ENCODE measurements around the gene XRCC6. TPM values are rescaled to one million over a fixed set of nuclear protein-coding genes. Genes with fewer than 3 reads are reported as not detected.

The XRCC6 gene
- total RNA-seq, 1 donor: 251 TPM

DNA sequence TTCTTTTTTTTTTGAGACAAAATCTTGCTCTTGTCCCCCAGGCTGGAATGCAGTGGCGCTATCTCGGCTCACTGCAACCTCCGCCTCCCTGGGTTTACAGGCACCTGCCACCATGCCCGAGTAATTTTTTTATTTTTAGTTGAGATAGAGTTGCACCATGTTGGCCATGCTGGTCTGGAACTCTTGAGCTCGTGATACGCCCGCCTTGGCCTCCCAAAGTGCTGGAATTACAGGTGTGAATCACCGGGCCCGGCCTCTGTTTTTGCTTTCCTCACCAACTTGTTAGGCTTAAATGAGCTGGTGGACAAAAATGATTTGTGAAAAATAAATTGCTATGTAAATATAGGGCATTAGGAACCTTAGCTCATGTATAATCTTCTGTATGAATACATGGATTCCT lies 81.7 kb downstream of the XRCC6 start:
- no peak overlapping the region for H3K4me2 ChIP-seq (ENCODE audit: insufficient read depth, low read length)
- no peaks in the 10 kb centered on the region for H3K9me3 ChIP-seq (ENCODE audit: low read depth, low read length)

DNA sequence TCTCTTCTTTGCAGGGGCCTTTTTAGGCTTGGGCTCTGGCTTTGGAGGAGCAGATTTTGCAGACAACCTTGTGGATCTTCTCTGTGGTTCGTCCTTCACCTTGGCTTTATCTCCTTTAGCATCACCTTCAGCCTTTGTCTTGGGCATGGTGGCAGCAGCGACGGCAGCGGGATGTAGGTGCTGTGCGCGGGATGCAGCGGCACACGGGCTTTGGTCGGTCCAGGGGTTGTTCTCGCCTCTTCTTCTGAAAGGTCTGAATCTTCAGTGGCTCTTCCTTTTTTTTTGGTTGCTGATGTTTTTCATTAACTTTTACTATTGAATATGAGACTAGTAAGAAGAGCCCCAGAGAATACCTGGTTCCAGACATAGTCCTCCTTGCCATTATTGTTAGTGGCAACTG lies 88.2 kb downstream of the XRCC6 start:
- Histone ChIP-seq H3K27me3 (ENCODE audit: insufficient read depth, low read length) (no peaks in the 10 kb centered on the region), H4K20me1 (ENCODE audit: insufficient read depth, low read length) (no peaks in the 10 kb centered on the region), H3K79me2 (ENCODE audit: insufficient read depth, low read length) (no peaks in the 10 kb centered on the region), H3K4me2 (ENCODE audit: insufficient read depth, low read length) (no peak overlapping the region), H2AFZ (ENCODE audit: low read length) (no peak overlapping the region), H3K36me3 (ENCODE audit: insufficient read depth, low read length) (no peaks in the 10 kb centered on the region), H3K27ac (ENCODE audit: low read depth, low read length) (no peak overlapping the region), H3K4me3 (ENCODE audit: insufficient read depth, low read length) (no peak overlapping the region), H3K9me3 (ENCODE audit: low read depth, low read length) (no peaks in the 10 kb centered on the region), H3K4me1 (ENCODE audit: insufficient read depth, low read length) (no peaks in the 10 kb centered on the region)
- DNase-seq (ENCODE audit: insufficient read length, low spot score, missing footprints): no peak
- TF ChIP-seq, protein P1, sequence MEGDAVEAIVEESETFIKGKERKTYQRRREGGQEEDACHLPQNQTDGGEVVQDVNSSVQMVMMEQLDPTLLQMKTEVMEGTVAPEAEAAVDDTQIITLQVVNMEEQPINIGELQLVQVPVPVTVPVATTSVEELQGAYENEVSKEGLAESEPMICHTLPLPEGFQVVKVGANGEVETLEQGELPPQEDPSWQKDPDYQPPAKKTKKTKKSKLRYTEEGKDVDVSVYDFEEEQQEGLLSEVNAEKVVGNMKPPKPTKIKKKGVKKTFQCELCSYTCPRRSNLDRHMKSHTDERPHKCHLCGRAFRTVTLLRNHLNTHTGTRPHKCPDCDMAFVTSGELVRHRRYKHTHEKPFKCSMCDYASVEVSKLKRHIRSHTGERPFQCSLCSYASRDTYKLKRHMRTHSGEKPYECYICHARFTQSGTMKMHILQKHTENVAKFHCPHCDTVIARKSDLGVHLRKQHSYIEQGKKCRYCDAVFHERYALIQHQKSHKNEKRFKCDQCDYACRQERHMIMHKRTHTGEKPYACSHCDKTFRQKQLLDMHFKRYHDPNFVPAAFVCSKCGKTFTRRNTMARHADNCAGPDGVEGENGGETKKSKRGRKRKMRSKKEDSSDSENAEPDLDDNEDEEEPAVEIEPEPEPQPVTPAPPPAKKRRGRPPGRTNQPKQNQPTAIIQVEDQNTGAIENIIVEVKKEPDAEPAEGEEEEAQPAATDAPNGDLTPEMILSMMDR (IDR thresholded peaks at IDR 0.05; ENCODE audit: extremely low read depth, low read depth, low read length): no peak

More for the DNA sequence above, 81.7 kb downstream of the XRCC6 start:
- H2AFZ ChIP-seq (ENCODE audit: low read length): no peak overlapping the region
- no peaks in the 10 kb centered on the region for H4K20me1 ChIP-seq (ENCODE audit: insufficient read depth, low read length)
- no peaks in the 10 kb centered on the region for H3K36me3 ChIP-seq (ENCODE audit: insufficient read depth, low read length)
- H3K79me2 ChIP-seq (ENCODE audit: insufficient read depth, low read length): no peaks in the 10 kb centered on the region
- H3K27me3 ChIP-seq (ENCODE audit: insufficient read depth, low read length): no peaks in the 10 kb centered on the region
- no peak overlapping the region for H3K27ac ChIP-seq (ENCODE audit: low read depth, low read length)
- DNase-seq (ENCODE audit: insufficient read length, low spot score, missing footprints): no peak
- no peak overlapping the region for H3K4me3 ChIP-seq (ENCODE audit: insufficient read depth, low read length)
- peaks cover 6% of the 10 kb centered on the region for H3K4me1 ChIP-seq (ENCODE audit: insufficient read depth, low read length)
- TF ChIP-seq, protein P1 (IDR thresholded peaks at IDR 0.05; ENCODE audit: extremely low read depth, low read depth, low read length): no peak

DNA sequence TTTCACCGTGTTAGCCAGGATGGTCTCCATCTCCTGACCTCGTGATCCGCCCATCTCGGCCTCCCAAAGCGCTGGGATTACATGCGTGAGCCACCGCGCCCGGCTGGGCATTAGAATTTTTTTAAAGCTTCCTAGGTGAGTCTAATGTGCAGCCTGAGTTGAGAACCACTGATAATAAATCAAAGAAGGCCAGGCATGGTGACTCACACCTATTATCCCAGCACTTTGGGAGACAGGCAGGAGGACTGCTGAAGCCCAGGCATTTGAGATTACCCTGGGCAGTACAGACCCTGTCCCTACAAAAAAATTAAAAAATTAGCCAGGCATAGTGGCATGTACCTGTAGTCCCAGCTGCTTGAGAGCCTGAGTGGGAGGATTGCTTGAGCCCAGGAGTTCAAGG lies 91.9 kb downstream of the XRCC6 start:
- peaks cover 3% of the 10 kb centered on the region for H3K27me3 ChIP-seq (ENCODE audit: insufficient read depth, low read length)
- no peaks in the 10 kb centered on the region for H3K9me3 ChIP-seq (ENCODE audit: low read depth, low read length)
- no peak overlapping the region for H3K4me3 ChIP-seq (ENCODE audit: insufficient read depth, low read length)
- H3K4me1 ChIP-seq (ENCODE audit: insufficient read depth, low read length): no peaks in the 10 kb centered on the region
- H3K79me2 ChIP-seq (ENCODE audit: insufficient read depth, low read length): no peaks in the 10 kb centered on the region
- no peak for DNase-seq (ENCODE audit: insufficient read length, low spot score, missing footprints)
- H4K20me1 ChIP-seq (ENCODE audit: insufficient read depth, low read length): no peaks in the 10 kb centered on the region
- no peak overlapping the region for H2AFZ ChIP-seq (ENCODE audit: low read length)
- H3K36me3 ChIP-seq (ENCODE audit: insufficient read depth, low read length): no peaks in the 10 kb centered on the region
- H3K4me2 ChIP-seq (ENCODE audit: insufficient read depth, low read length): no peak overlapping the region
- TF ChIP-seq, protein P1 (IDR thresholded peaks at IDR 0.05; ENCODE audit: extremely low read depth, low read depth, low read length): no peak
- no peak overlapping the region for H3K27ac ChIP-seq (ENCODE audit: low read depth, low read length)

Small RNAs within 50 kb of the gene (small RNA-seq; reads per million reads assigned to genes)
- gene HMGN2P10 (not detected), gene RF00019 (not detected), gene RNU6-476P (not detected)

Other genes with a start within 250 kb of the XRCC6 start
- gene TEF, start 239.4 kb upstream of the XRCC6 start, total RNA-seq: 17.4 and 18.3 TPM in 2 replicates
- 28.0 and 29.0 TPM in 2 replicates for gene TOB2, start 174.5 kb upstream of the XRCC6 start, total RNA-seq
- gene PHF5A, start 152.6 kb upstream of the XRCC6 start, total RNA-seq: 27.7 and 38.4 TPM in 2 replicates
- 57.9 and 60.4 TPM in 2 replicates for gene ACO2, start 152.2 kb upstream of the XRCC6 start, total RNA-seq
- 26.2 and 27.9 TPM in 2 replicates for gene POLR3H, start 76.8 kb upstream of the XRCC6 start, total RNA-seq
- gene CSDC2, start 60.3 kb upstream of the XRCC6 start, total RNA-seq: 0.88 and 1.1 TPM in 2 replicates
- 15.6 and 18.9 TPM in 2 replicates for gene PMM1, start 31.5 kb upstream of the XRCC6 start, total RNA-seq
- gene DESI1, start 252 bp upstream of the XRCC6 start, total RNA-seq: 16.3 and 18.3 TPM in 2 replicates
- gene SNU13, start 67.6 kb downstream of the XRCC6 start, total RNA-seq: 56.1 and 58.0 TPM in 2 replicates
- gene MEI1, start 78.2 kb downstream of the XRCC6 start, total RNA-seq: 0.29 and 0.36 TPM in 2 replicates
- gene CCDC134, start 179.4 kb downstream of the XRCC6 start, total RNA-seq: 8.3 and 11.8 TPM in 2 replicates
- gene SREBF2, start 211.8 kb downstream of the XRCC6 start, total RNA-seq: 71.6 and 80.3 TPM in 2 replicates

Data from osteoblast (primary cell).